Karpas-422 (cell line): ENCODE results near the gene SPON1. TPM values are rescaled to one million over a fixed set of nuclear protein-coding genes. Genes with fewer than 3 reads are reported as not detected.

ENCODE experiments used
- DNase-seq: peaks from one replicate; pipeline ENCODE4 v3.0.0-alpha.2; 2015
- H2AFZ ChIP-seq: fragments of 200-600 bp; sonication (generic); 2 replicates; pipeline ENCODE4 v1.6.1; 2014; ENCODE audit warnings: antibody characterized with exemption, low read length, mixed read lengths
- H3K27ac ChIP-seq: fragments of 200-600 bp; sonication (generic); 2 replicates; pipeline ENCODE4 v1.5.1; 2014; ENCODE audit warnings: mild to moderate bottlenecking, low read length, moderate library complexity
- H3K27me3 ChIP-seq: fragments of 200-600 bp; sonication (generic); 2 replicates; pipeline ENCODE4 v1.6.1; 2014; ENCODE audit warnings: low read length, mixed read lengths
- H3K36me3 ChIP-seq: fragments of 200-600 bp; sonication (generic); 2 replicates; pipeline ENCODE4 v1.6.1; 2014; ENCODE audit warnings: low read length, mixed read lengths; ENCODE audit not compliant: insufficient read depth
- H3K4me1 ChIP-seq: fragments of 200-600 bp; sonication (generic); 2 replicates; pipeline ENCODE4 v1.6.1; 2014; ENCODE audit warnings: mild to moderate bottlenecking, low read length, mixed read lengths
- H3K4me2 ChIP-seq: fragments of 200-600 bp; sonication (generic); 2 replicates; pipeline ENCODE4 v1.6.1; 2014; ENCODE audit warnings: low read length, low read depth, mild to moderate bottlenecking; ENCODE audit not compliant: poor library complexity, severe bottlenecking
- H3K4me3 ChIP-seq: fragments of 200-600 bp; sonication (generic); 2 replicates; pipeline ENCODE4 v1.5.1; 2014; ENCODE audit warnings: mild to moderate bottlenecking, antibody characterized with exemption, low read length, mixed read lengths
- H3K79me2 ChIP-seq: fragments of 200-600 bp; sonication (generic); 2 replicates; pipeline ENCODE4 v1.6.1; 2014; ENCODE audit warnings: mild to moderate bottlenecking, low read length, mixed read lengths
- H3K9ac ChIP-seq: fragments of 200-600 bp; sonication (generic); 2 replicates; pipeline ENCODE4 v1.6.0; 2014; ENCODE audit warnings: low read length
- H3K9me2 ChIP-seq: fragments of 200-600 bp; sonication (generic), shearing (Covaris generic); replicated peaks from 2 replicates; pipeline ENCODE4 v1.6.0; 2014; ENCODE audit warnings: mild to moderate bottlenecking, low read length, moderate library complexity; ENCODE audit not compliant: insufficient read depth
- H3K9me3 ChIP-seq: fragments of 300-700, 200-600 bp; sonication (generic); 2 replicates; pipeline ENCODE4 v1.6.1; 2014; ENCODE audit warnings: low read length, mixed read lengths
- H4K20me1 ChIP-seq: fragments of 200-600 bp; sonication (generic); 2 replicates; pipeline ENCODE4 v1.6.1; 2014; ENCODE audit warnings: mild to moderate bottlenecking, antibody characterized with exemption, low read length, low read depth; ENCODE audit not compliant: insufficient read depth
- small RNA-seq: library from RNA; depleted of rRNA; stranded (forward); fragments of <200 nt; gene quantifications from one replicate; pipeline ENCODE3, GENCODE V24; 2014
- total RNA-seq: library from RNA; depleted of rRNA; stranded (reverse); fragments of >200 nt; shearing (Covaris generic); gene quantifications from 2 replicates; pipeline ENCODE4 v1.2.3, GENCODE V29; 2014; ENCODE audit warnings: low replicate concordance

SPON1 gene
- total RNA-seq, 1 experiment from 2014 or later: not detected

DNA sequence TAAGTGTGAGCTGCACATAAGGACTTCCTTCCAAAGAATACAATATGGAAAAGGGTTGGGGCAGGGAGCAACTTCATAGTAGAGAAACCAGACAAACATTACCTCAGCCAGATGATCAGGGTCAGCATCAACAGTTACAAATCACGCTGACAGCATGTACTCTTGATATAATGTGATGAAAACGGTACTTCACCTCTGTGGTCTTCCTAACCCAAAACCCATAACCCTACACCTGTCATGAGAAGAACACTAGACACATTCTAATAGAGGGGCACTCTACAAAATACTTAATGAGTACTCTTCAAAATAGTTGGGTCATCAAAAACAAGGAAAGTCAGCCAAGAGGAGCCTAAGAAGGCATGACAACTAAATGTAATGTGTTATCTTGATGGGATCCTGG, 352.6 kb downstream of the SPON1 start:
- no peak overlapping the region for H3K27ac ChIP-seq
- H2AFZ ChIP-seq: no peak overlapping the region
- H3K9me3 ChIP-seq: no peaks in the 10 kb centered on the region
- no peaks in the 10 kb centered on the region for H4K20me1 ChIP-seq
- DNase-seq: no peak
- H3K27me3 ChIP-seq: no peaks in the 10 kb centered on the region
- no peaks in the 10 kb centered on the region for H3K36me3 ChIP-seq
- no peak overlapping the region for H3K9ac ChIP-seq
- no peaks in the 10 kb centered on the region for H3K4me1 ChIP-seq
- no peak overlapping the region for H3K4me3 ChIP-seq
- no peaks in the 10 kb centered on the region for H3K79me2 ChIP-seq
- H3K4me2 ChIP-seq: no peak overlapping the region
- no peaks in the 10 kb centered on the region for H3K9me2 ChIP-seq

Small RNA genes lying within 50 kb of the gene (small RNA-seq; reads per million reads assigned to genes)
- not detected for gene RNA5SP332
